Activated T-cell treated with anti-CD3 and anti-CD28 coated beads for 24 hours (primary cell): ENCODE measurements around the gene UCHL1.

Experiments used
- DNase-seq: peaks from one replicate; pipeline ENCODE4 v3.0.0-alpha.2; 2020; ENCODE audit warnings: low read depth

UCHL1 gene

DNA sequence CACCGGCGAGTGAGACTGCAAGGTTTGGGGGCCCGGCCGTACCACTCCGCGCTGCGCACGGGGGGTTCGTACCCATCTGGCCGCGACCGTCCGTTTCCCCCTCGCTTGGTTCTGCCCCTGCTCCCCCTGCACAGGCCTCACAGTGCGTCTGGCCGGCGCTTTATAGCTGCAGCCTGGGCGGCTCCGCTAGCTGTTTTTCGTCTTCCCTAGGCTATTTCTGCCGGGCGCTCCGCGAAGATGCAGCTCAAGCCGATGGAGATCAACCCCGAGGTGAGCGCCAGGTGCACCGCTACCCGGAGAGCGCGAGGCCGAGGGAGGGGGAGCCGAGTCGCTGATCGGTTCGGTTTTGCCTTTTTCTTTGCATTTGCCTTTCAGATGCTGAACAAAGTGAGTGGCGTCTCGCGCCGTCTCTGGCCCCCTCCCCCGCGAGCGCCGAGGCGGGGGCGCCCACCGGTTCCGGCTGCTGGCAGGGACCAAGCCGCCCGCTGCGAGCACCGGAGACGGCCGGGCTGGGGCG is at the start of gene UCHL1:
UCHL1 (plus strand) TSS at position 189 of the 517 bp plus-strand sequence; CDS start at position 238, 49 bp downstream.
- peak; percentile 1 for DNase-seq

DNA sequence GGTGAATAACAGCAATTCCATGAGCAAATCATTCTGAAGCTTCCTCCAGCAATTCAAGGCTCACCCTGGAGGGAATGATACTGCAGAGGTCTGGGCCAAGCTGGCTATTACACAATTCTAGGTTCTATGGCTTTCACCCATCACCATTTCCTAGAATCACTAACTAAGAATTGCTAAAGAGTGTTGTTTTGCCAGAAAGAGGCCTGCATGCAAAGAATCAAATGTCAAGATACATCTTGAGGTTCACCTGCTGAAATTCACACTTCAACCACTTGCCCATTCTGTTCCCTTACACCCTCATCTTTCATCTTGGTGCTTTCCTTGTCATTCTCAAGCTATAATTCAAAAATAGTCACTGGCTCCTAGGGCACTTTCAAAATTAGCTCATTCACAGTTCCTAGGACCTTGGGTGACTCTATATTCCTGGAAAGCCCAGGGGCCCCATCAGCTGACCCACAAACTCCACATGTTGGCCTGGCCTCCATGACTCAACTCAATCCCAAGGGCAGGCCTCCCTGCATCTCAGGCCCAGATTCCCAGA is 49.4 kb upstream of the UCHL1 start:
- no peak for DNase-seq

DNA sequence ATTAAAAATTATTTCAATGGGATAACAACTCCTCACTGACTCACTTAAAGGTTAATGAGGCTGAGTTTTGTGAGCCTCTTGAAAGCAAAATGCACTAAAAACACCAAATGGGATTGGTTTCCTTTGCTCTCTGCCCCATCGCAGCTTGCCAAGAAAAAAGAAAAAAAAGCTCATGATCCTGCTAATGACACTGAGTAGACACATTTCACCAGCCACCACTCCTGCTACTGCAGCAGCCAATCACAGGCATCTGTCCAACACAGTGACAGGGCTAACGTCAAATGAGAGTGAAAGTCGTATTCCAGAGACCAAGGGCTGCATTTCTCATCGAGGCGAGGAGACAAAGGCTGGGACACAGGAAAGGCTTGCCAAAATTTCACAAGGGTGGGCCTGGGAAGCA is 47.5 kb upstream of the UCHL1 start:
- no peak for DNase-seq

DNA sequence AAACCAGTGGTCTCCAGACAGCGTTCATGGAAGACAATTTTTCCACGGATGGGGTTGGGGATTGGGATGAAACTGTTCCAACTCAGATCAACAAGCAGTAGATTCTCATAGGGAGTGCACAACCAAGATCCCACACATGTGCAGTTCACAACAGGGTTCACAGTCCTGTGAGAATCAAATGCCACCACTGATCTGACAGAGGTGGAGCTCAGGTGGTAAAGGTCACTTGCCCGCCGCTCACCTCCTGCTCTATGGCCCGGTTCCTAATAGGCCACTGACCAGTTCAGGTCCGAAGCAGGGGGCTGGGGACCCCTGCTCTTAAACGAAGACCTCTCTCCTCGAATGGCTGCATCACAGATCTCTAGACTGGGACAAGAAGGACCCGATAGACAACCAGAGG is 46.8 kb upstream of the UCHL1 start:
- no peak for DNase-seq

DNA sequence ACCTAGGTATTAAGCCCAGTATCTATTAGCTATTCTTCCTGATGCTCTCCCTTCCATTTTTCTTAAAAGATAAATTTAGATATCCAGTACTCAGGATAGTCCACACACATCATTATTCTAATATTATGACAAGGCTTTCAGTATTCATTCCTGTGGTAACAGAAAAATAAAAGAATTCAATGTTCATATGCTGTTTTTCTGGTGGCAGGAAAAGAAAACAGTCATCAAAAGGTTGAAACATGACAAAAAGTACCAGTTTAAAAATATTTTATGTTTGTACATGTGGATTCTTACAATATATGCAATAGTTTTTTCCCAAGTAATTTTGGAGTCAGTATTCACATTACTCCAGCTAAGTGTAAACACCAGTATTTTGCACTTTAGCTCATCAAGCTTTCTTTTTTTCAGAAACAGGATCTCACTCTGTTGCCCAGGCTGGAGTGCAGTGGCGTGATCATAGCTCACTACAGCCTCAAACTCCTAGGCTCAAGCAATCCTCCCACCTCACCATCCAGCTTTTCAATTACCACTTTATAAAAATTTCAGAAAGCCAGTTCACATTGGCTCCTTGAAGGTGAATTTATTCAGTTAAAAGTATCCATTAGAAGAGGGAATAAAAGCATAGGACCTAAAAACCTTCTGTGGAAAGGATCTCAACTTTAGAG is 44.6 kb upstream of the UCHL1 start:
- DNase-seq: no peak

DNA sequence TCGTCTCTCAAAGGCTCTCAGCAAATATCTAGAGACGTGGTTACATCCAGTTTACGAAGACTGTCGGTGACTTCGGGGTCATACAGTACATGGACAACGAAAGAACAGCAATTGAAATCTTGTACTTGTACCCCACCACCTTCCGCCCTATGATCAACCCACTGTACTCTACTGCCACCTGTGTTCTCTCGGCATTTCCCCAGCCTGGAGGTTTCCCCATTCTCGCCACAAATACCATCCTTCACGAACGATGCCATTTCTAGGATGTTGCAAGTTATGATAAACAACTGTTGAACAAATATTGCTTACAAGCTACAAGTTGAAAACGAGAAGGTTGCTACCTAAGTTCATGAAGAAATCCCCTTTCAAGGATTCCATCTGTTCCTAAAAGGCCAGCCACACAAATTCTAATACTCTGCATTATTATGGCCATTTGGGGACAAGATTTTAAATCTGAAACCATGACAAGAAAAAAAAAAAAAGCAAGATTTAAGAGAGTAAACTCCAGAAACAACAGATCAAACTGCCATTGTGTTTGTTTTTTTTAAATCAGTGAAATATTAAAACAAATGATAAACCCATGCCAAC is 44.0 kb upstream of the UCHL1 start:
- no peak for DNase-seq

DNA sequence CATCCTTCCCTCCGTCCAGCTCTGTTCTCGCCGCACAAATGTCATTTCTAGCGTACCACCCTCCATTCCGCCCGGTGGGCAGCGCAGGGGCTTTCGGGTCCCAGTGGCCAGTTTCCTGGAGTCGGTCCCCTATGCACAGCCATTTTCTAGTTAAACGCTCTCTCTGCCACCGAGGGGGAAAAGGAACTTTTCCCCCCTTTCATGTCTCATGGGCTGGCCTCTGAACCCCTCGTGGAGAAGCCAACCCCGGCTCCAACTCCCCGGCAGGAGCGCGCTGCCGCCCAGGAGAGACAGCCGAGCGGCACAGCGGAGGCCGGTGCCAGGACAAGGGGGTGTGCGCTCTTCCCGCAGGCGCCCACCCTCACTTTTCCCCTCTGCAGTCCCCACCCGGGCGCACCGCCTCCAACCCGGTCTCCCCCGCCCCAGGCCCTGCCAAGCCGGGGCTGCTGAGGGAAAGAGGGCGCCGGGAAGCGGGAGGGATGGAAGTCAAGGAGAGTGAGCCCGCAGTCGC is 43.0 kb upstream of the UCHL1 start:
- DNase-seq: no peak

DNA sequence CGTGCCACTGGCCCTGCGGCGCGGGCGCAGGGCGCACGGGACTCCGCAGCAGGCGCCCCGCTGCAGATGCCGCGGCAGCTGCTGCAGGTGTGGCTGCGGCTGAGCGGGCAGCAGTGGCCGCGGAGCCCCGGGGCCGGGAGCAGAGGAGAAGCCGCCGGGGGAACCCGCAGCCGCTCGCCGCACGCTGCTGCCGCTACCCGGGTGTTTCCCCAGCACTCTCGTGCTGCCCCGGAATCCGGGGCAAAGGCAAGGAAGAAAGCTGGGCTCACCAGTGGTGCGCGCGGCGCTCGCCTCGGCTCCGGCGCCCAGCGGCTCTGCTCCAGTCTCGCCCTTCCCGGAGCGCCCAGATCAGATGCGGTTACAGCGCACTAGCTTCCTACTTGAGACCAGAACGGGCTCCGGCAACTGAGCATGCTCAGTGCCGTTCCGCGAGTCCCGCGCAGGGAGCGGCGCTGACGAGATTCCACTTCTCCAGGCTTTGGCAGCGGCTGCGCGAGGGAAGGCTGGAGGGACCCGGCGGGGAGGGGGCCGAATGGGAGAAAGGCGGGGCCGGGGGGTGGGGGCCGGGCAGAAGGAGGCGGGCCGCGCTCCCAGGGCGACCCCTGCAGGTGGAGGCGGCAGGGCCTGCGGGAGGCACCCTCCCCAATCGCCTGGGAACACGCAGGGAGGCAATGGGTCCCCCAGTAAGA is 42.4 kb upstream of the UCHL1 start, which contains the start of gene APBB2:
APBB2 (minus strand) TSS at position 407 of the 689 bp plus-strand sequence. CDS start 181,288 bp downstream, outside the sequence.
- DNase-seq: peak; percentile 27

DNA sequence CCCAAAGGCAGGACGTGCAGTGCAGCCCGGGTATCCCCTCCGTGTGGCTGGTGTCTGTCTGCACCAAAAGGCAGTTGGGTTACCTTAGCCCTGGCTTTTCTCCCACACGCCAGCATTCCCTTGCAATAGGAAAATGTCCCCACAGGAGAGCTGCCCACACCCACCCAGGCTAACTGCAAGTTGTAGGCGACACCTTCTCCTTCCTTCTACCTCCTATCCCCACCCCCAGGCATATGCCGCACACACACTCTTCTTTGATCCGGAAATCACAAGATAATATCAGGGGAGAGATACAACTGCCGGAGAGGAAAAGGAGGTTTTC is 41.9 kb upstream of the UCHL1 start:
- no peak for DNase-seq

DNA sequence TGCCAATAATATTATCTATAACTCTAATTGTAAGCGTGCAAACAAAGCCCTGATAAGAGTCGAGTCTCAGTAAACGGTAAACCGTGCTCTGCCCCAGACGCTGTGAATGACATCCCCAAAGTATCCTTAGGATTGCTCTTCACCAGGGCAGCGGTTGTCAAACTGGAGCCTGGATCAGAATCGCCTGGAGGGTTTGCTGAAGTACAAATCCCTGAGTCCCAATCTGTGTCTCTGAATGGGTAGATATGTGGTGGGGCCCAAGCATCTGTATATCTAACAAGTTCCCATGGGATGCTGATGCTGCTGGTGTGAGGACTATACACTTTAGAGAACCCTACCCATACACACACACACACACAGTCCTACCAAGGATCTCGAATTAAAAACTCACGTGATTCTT is 41.6 kb upstream of the UCHL1 start:
- no peak for DNase-seq

DNA sequence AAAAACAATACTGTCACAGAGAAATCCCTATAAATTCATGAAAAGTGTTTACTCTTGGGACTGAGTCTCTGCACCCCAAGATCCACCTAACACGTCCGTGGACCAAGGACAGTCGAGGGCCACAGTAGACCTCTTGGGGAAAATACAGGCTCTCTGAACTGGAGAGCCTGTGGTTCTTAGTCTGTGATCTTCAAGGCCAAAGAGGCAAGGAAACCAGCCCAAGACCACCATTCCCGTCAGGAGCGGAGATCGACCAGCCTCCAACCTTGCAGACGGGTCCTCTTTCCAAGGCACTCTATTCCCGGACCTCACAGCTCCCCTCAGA is 40.8 kb upstream of the UCHL1 start:
- DNase-seq: no peak

DNA sequence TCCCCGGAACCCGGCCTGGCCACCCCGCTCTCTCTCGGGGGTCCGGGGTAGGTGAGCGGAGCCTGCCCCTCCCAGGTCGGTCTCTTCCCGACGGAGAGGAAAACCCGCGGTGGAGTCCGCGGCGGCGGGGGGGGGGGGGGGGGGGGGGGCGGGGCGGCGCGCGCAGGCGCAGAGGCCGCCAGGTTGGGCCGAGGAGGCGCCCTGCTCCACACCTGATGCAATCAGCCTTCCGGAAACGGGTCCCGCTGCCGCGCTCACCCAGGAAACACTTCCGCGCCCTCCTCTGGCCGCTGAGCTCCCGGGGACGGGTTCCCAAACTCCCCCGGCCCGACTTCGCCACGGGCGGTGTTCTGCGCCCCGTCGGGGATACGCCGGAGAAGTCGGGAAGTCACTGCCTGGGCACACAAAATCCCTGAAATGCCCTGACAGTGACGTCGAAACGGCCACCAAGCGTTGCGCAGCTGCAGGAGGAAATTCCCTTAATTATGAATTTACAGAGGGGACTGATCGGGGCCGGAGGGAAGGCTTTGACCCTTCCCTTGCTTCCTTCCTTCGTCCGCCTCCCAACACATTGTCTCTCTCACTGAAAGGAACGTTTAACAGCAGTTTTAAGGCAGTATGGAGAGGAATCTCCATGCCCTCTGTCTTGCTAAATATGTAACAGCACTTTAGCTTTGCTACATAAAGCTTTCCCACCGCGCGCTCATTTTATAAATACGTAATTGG is 40.3 kb upstream of the UCHL1 start:
- peak; percentile 40 for DNase-seq

DNA sequence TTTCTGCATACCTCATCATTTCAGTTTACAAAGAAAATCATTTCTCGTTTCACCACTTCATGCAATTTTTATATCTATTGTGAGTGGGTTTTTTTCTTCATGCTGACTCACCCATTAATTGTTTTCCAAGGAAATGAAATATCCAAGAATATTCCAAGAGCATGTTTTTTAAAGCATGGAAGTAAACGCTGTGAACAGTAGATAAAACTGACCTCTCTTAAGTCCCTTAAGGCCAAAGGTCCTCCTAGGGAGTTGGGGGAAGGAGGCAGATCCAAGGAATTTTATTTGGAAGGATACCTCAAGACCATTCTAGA is 39.8 kb upstream of the UCHL1 start:
- DNase-seq: no peak

DNA sequence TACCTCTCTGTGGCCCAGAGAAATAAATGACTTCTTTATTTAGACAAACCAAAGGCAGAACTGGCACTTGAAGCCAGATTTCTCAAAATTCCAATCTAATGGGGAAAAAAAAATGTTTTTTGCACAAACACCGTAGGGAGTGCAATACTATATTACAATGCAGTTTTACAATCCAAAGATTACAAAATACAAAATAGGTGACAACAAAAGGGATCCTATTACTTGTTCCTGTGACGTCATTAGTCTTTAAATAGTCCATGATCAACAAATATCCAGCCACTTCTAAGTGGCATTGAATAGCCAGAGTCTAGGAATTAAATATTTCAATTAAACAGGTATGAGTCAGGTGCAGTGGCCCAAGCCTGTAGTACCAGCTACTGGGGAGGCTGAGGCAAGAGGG is 39.4 kb upstream of the UCHL1 start:
- no peak for DNase-seq

DNA sequence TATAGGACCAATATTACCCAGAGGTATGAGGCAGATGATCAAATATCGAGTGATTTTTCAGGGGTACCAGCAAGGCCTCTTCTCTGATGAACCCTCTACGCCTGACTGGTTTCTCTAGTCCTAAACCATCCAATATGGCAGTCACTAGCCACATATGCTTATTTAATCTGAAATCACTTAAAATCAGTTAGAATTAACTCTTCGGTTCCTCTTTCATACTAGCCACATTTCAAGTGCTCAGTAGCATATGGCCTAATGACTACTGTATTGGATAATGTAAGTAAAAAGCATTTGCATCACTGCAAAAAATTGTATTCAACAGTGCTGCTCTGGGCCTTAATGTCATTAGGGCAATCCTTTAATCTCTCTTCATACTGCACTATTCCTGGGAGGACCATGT is 38.0 kb upstream of the UCHL1 start:
- DNase-seq: no peak

DNA sequence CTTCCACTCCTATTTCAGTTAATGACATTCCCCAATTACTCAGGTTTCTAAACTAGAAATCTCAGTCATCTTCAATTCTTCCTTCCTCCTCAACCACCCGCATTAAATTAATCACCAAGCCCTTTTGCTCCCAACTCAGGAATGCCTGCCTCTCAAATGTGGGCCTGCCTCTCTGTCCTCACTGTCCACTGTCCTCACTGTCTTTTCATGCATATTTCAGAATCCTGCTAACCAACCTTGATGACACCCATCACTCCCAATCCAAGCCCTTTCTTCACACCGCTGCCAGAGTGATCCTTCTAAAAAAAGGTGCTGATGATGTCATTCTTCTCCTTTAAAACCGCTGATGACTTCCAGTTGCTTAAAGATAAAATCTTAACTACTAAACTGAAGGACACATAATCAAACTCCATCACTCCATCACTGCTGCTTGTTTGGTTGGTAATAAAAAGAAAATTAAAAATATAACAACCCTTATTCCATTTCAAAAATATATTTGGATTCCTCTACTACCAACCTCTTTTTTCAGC is 37.2 kb upstream of the UCHL1 start:
- no peak for DNase-seq

DNA sequence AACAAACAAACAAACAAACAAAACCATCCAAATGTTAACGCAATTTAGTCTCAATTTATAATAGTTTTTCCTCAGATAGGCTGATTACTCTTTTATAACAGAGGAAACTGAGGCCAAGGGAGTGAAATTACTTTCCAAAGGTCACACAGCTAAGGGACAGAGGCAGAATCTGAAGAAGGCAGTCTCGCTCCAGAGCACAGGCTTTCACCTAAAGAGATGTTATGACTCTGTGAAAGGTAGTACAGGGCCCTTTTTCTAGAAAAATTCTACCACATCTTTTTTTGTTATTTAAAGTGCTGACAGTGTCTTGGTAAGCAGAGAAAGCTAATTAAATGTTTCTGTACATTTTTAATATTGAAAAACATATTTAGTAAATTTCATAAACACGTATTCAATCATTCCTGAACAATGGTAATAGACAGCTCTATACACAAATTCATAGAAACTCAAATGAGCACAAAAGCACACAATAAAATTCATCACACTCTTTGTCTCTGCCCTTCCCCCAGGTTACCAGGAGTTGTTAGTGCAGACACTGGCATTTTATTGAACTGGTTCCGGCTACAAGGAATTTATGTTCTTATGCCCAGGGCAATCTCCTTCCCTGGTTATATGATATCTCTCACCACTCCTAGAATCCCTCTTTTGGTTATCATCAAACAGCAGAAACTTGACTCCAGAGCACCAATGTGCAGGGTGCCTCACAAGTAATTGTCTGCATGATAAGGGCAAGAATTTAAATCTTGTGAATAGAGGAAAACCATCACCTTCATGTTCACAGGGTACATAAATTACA is 34.7 kb upstream of the UCHL1 start:
- no peak for DNase-seq

DNA sequence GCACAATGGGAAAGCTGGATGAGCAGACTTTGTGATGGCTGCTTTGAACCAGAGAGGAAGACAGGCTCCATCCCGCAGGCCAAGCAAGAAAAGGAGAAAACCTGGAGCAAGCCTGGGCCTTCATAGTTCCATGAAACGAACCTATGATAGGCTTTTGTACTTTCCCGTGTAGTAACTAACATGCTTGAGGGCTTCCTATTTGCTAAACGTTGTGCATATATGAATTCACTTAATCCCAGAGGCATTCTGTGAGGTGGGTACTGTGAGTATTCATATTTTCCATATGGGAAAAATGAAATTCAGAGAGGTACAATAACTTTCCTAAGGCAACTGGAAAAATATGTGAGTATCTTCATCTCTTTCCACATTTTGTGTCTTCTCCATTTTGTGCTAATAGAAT is 28.8 kb upstream of the UCHL1 start:
- DNase-seq: no peak

DNA sequence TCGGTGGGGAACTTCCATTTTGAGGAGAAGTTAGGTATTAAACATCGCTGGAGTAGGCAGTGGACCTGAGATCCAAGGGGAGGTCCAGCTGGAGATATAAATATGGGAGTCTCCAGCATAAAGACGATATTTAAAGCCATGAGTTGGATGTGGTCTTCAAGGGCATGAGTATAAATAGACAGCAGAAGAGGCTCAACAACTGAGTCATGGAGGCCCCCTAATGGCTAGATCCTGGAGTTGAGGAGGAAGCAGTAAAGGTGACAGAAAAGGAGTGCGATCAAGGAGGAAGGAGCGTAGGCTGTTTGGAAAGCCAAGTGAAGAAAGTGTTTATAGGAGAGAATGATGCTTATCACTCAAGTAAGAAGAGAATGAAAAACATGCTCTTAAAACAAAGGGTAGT is 24.3 kb upstream of the UCHL1 start:
- no peak for DNase-seq

DNA sequence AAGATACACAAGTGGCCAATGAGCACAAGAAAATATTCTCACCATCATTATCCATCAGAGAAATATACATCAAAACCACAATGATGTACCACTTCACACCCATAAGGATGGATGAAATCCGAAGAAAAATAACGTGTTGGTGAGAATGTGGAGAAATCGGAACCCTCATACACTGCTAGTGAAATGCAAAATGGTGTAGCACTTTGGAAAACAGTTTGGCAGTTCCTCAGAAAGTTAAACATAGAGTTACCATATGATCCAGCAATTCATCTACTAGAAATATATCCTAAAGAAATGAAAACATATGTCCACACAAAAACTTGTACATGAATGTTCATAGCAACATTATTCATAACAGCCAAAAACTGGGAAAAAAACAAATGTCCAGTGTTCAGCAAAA is 23.9 kb upstream of the UCHL1 start:
- no peak for DNase-seq

DNA sequence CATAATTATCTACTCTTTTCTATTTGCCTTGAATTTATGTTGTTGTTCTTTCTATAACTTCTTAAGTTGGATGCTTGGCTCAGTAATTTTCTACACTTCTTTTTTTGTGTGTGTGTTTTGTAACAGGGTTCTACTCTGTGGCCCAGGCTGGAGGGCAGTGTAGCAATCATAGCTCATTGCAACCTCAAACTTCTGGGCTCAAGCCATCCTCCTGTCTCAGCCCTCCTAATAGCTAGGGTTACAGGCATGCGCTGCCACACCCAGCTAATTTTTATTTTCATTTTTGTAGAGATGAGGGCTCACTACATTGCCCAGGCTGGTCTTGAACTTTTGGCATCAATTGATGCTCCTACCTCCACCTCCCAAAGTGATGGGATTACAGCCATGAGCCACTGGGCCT is 20.7 kb upstream of the UCHL1 start:
- no peak for DNase-seq
